Measurements from ENCODE around the gene MRPS27.

MRPS27 gene

GRCh38 chr5:72271702-72272101 is 48.3 kb downstream of the MRPS27 start:
- Histone ChIP-seq H4K8ac (ENCODE audit: low read depth, low read length) (no peak overlapping the region), H3K4me2 (ENCODE audit: low read length) (no peak overlapping the region), H3K23ac (ENCODE audit: low read length) (no peak overlapping the region), H3K9ac (ENCODE audit: low read length) (no peak overlapping the region), H3K4ac (ENCODE audit: low read depth, low read length) (no peak overlapping the region), H3K4me1 (ENCODE audit: control insufficient read depth, low read depth, low read length) (no peaks in the 10 kb centered on the region), H2AK5ac (ENCODE audit: low read length) (no peak overlapping the region), H2BK15ac (replicated peaks; ENCODE audit: low read depth) (no peak overlapping the region), H3K36me3 (ENCODE audit: control insufficient read depth, insufficient read depth, low read length) (no peaks in the 10 kb centered on the region), H3K27ac (ENCODE audit: low read depth, low read length) (no peak overlapping the region), H2BK5ac (ENCODE audit: low read length) (no peak overlapping the region), H3K27me3 (ENCODE audit: insufficient read depth, low read length, poor library complexity) (no peaks in the 10 kb centered on the region), H2BK120ac (ENCODE audit: low read depth, low read length) (no peak overlapping the region), H4K5ac (ENCODE audit: low read length) (no peak overlapping the region), H3K18ac (ENCODE audit: low read length) (no peak overlapping the region), H3K79me2 (ENCODE audit: control insufficient read depth, insufficient read depth, low read length) (no peaks in the 10 kb centered on the region), H3K56ac (ENCODE audit: low read length) (no peak overlapping the region), H3K79me1 (ENCODE audit: low read length) (peaks cover 2% of the 10 kb centered on the region), H3K4me3 (ENCODE audit: low read length) (no peak overlapping the region)
- no CpG with 5 or more reads among the region's 3 CpGs for WGBS (ENCODE audit: extremely low coverage, insufficient coverage, low lambda C conversion rate)
- no peak for DNase-seq

DNA sequence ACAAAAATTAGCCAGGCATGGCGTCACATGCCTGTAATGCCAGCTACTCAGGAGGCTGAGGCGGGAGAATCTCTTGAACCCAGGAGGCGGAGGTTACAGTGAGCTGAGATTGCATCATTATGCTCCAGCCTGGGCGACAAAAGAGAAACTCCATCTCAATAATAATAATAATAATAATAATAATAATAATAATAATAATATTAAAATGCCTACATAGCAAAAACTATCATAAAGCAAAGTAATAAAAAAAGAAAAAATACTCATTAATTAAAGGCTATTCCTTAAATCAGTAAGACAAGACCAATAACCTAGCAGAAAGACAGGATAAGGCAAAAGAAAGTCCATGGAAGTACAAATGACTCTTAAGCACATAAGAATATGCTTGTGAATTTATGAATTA is 50.0 kb downstream of the MRPS27 start:
- Histone ChIP-seq H4K5ac (ENCODE audit: low read length) (no peak overlapping the region), H2AK5ac (ENCODE audit: low read length) (no peak overlapping the region), H3K4me1 (ENCODE audit: control insufficient read depth, low read depth, low read length) (no peaks in the 10 kb centered on the region), H2BK5ac (ENCODE audit: low read length) (no peak overlapping the region), H2BK120ac (ENCODE audit: low read depth, low read length) (no peak overlapping the region), H3K4ac (ENCODE audit: low read depth, low read length) (no peak overlapping the region), H3K4me2 (ENCODE audit: low read length) (no peak overlapping the region), H3K18ac (ENCODE audit: low read length) (no peak overlapping the region), H3K27ac (ENCODE audit: low read depth, low read length) (no peak overlapping the region), H3K79me1 (ENCODE audit: low read length) (peaks cover 2% of the 10 kb centered on the region), H2BK15ac (replicated peaks; ENCODE audit: low read depth) (no peak overlapping the region), H3K36me3 (ENCODE audit: control insufficient read depth, insufficient read depth, low read length) (no peaks in the 10 kb centered on the region), H3K56ac (ENCODE audit: low read length) (no peak overlapping the region), H3K9ac (ENCODE audit: low read length) (no peak overlapping the region), H4K8ac (ENCODE audit: low read depth, low read length) (no peak overlapping the region), H3K27me3 (ENCODE audit: insufficient read depth, low read length, poor library complexity) (no peaks in the 10 kb centered on the region), H3K23ac (ENCODE audit: low read length) (no peak overlapping the region), H3K4me3 (ENCODE audit: low read length) (no peak overlapping the region), H3K79me2 (ENCODE audit: control insufficient read depth, insufficient read depth, low read length) (no peaks in the 10 kb centered on the region)
- WGBS (ENCODE audit: extremely low coverage, insufficient coverage, low lambda C conversion rate): no CpG with 5 or more reads among the region's 4 CpGs
- DNase-seq: no peak

DNA sequence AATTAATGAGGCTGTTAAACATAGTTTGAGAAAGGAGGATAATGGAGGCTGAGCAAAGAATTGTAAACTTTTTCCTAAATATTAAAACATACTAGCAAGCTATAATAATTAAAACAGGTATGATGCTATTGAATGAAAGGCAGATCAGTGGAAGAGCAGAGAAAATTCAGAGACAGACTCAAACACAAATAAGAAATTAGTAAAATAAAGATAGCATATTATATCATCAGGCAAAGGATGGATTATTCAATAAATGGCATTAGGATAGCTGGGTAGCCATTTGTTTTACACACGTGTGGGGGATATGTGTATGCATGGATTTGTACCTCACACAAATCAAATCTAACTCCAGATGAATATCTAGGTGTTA is 50.6 kb downstream of the MRPS27 start:
- no peaks in the 10 kb centered on the region for H3K4me1 ChIP-seq (ENCODE audit: control insufficient read depth, low read depth, low read length)
- no peak overlapping the region for H2AK5ac ChIP-seq (ENCODE audit: low read length)
- no CpG with 5 or more reads among the region's 1 CpG for WGBS (ENCODE audit: extremely low coverage, insufficient coverage, low lambda C conversion rate)
- no peak overlapping the region for H2BK120ac ChIP-seq (ENCODE audit: low read depth, low read length)
- H3K4me2 ChIP-seq (ENCODE audit: low read length): no peak overlapping the region
- H3K79me2 ChIP-seq (ENCODE audit: control insufficient read depth, insufficient read depth, low read length): peaks cover 1% of the 10 kb centered on the region
- no peak overlapping the region for H3K56ac ChIP-seq (ENCODE audit: low read length)
- H3K4me3 ChIP-seq (ENCODE audit: low read length): no peak overlapping the region
- no peak overlapping the region for H3K23ac ChIP-seq (ENCODE audit: low read length)
- H4K5ac ChIP-seq (ENCODE audit: low read length): no peak overlapping the region
- H3K4ac ChIP-seq (ENCODE audit: low read depth, low read length): no peak overlapping the region
- no peak overlapping the region for H2BK15ac ChIP-seq (replicated peaks; ENCODE audit: low read depth)
- DNase-seq: no peak
- no peaks in the 10 kb centered on the region for H3K27me3 ChIP-seq (ENCODE audit: insufficient read depth, low read length, poor library complexity)
- H3K36me3 ChIP-seq (ENCODE audit: control insufficient read depth, insufficient read depth, low read length): no peaks in the 10 kb centered on the region
- no peak overlapping the region for H4K8ac ChIP-seq (ENCODE audit: low read depth, low read length)
- H3K79me1 ChIP-seq (ENCODE audit: low read length): peaks cover 2% of the 10 kb centered on the region
- H3K18ac ChIP-seq (ENCODE audit: low read length): no peak overlapping the region
- H2BK5ac ChIP-seq (ENCODE audit: low read length): no peak overlapping the region
- no peak overlapping the region for H3K9ac ChIP-seq (ENCODE audit: low read length)
- no peak overlapping the region for H3K27ac ChIP-seq (ENCODE audit: low read depth, low read length)

- Histone ChIP-seq H2BK15ac (replicated peaks; ENCODE audit: low read depth) (no peak overlapping the region), H3K4me1 (ENCODE audit: control insufficient read depth, low read depth, low read length) (no peaks in the 10 kb centered on the region), H3K9ac (ENCODE audit: low read length) (no peak overlapping the region), H3K79me2 (ENCODE audit: control insufficient read depth, insufficient read depth, low read length) (peaks cover 1% of the 10 kb centered on the region), H3K4me3 (ENCODE audit: low read length) (no peak overlapping the region), H4K8ac (ENCODE audit: low read depth, low read length) (no peak overlapping the region), H4K5ac (ENCODE audit: low read length) (no peak overlapping the region), H3K4ac (ENCODE audit: low read depth, low read length) (no peak overlapping the region), H2AK5ac (ENCODE audit: low read length) (no peak overlapping the region), H3K4me2 (ENCODE audit: low read length) (no peak overlapping the region), H3K27me3 (ENCODE audit: insufficient read depth, low read length, poor library complexity) (no peaks in the 10 kb centered on the region), H3K79me1 (ENCODE audit: low read length) (peaks cover 2% of the 10 kb centered on the region), H2BK120ac (ENCODE audit: low read depth, low read length) (no peak overlapping the region), H3K27ac (ENCODE audit: low read depth, low read length) (no peak overlapping the region), H3K36me3 (ENCODE audit: control insufficient read depth, insufficient read depth, low read length) (no peaks in the 10 kb centered on the region), H2BK5ac (ENCODE audit: low read length) (no peak overlapping the region), H3K18ac (ENCODE audit: low read length) (no peak overlapping the region), H3K23ac (ENCODE audit: low read length) (no peak overlapping the region), H3K56ac (ENCODE audit: low read length) (no peak overlapping the region)
- DNase-seq: peak; percentile 85
- WGBS (ENCODE audit: extremely low coverage, insufficient coverage, low lambda C conversion rate): no CpG with 5 or more reads among the region's 2 CpGs
Observed at GRCh38 chr5:72268753-72269410, 51.2 kb downstream of the MRPS27 start.

- Histone ChIP-seq H3K18ac (ENCODE audit: low read length) (no peak overlapping the region), H3K4me2 (ENCODE audit: low read length) (no peak overlapping the region), H3K9ac (ENCODE audit: low read length) (no peak overlapping the region), H4K8ac (ENCODE audit: low read depth, low read length) (no peak overlapping the region), H3K23ac (ENCODE audit: low read length) (no peak overlapping the region), H3K4me1 (ENCODE audit: control insufficient read depth, low read depth, low read length) (no peaks in the 10 kb centered on the region), H3K27ac (ENCODE audit: low read depth, low read length) (no peak overlapping the region), H3K4ac (ENCODE audit: low read depth, low read length) (no peak overlapping the region), H3K27me3 (ENCODE audit: insufficient read depth, low read length, poor library complexity) (no peaks in the 10 kb centered on the region), H2BK120ac (ENCODE audit: low read depth, low read length) (no peak overlapping the region), H3K79me1 (ENCODE audit: low read length) (peaks cover 2% of the 10 kb centered on the region), H3K56ac (ENCODE audit: low read length) (no peak overlapping the region), H2BK15ac (replicated peaks; ENCODE audit: low read depth) (no peak overlapping the region), H4K5ac (ENCODE audit: low read length) (no peak overlapping the region), H3K4me3 (ENCODE audit: low read length) (no peak overlapping the region), H3K36me3 (ENCODE audit: control insufficient read depth, insufficient read depth, low read length) (no peaks in the 10 kb centered on the region), H2AK5ac (ENCODE audit: low read length) (no peak overlapping the region), H3K79me2 (ENCODE audit: control insufficient read depth, insufficient read depth, low read length) (peaks cover 1% of the 10 kb centered on the region), H2BK5ac (ENCODE audit: low read length) (no peak overlapping the region)
- DNase-seq: no peak
- WGBS (ENCODE audit: extremely low coverage, insufficient coverage, low lambda C conversion rate): no CpG with 5 or more reads among the region's 2 CpGs
Observed at GRCh38 chr5:72268260-72268659, 51.8 kb downstream of the MRPS27 start.

- H2BK15ac ChIP-seq (replicated peaks; ENCODE audit: low read depth): no peak overlapping the region
- H3K79me1 ChIP-seq (ENCODE audit: low read length): peaks cover 2% of the 10 kb centered on the region
- H3K4me3 ChIP-seq (ENCODE audit: low read length): no peak overlapping the region
- H3K9ac ChIP-seq (ENCODE audit: low read length): no peak overlapping the region
- no peak overlapping the region for H3K4me2 ChIP-seq (ENCODE audit: low read length)
- no peak for DNase-seq
- H2AK5ac ChIP-seq (ENCODE audit: low read length): no peak overlapping the region
- no peak overlapping the region for H3K18ac ChIP-seq (ENCODE audit: low read length)
- peaks cover 1% of the 10 kb centered on the region for H3K79me2 ChIP-seq (ENCODE audit: control insufficient read depth, insufficient read depth, low read length)
- H2BK5ac ChIP-seq (ENCODE audit: low read length): no peak overlapping the region
- H2BK120ac ChIP-seq (ENCODE audit: low read depth, low read length): no peak overlapping the region
- H4K5ac ChIP-seq (ENCODE audit: low read length): no peak overlapping the region
- no peak overlapping the region for H3K4ac ChIP-seq (ENCODE audit: low read depth, low read length)
- H4K8ac ChIP-seq (ENCODE audit: low read depth, low read length): no peak overlapping the region
- H3K4me1 ChIP-seq (ENCODE audit: control insufficient read depth, low read depth, low read length): no peaks in the 10 kb centered on the region
- H3K36me3 ChIP-seq (ENCODE audit: control insufficient read depth, insufficient read depth, low read length): no peaks in the 10 kb centered on the region
- H3K27me3 ChIP-seq (ENCODE audit: insufficient read depth, low read length, poor library complexity): no peaks in the 10 kb centered on the region
- no peak overlapping the region for H3K23ac ChIP-seq (ENCODE audit: low read length)
- no peak overlapping the region for H3K56ac ChIP-seq (ENCODE audit: low read length)
- no peak overlapping the region for H3K27ac ChIP-seq (ENCODE audit: low read depth, low read length)
Observed at GRCh38 chr5:72267685-72268084, 52.4 kb downstream of the MRPS27 start.
